Mucosa of descending colon (tissue), 3 donors: ENCODE results near the gene PTPRD. TPM values are rescaled to one million over a fixed set of nuclear protein-coding genes. Genes with fewer than 3 reads are reported as not detected.
"Not testable (repeated sequence)": the region's sequence is repeated elsewhere in the genome, so short reads cannot be mapped to it uniquely, and the experiment has no call there.

Experiments used
- ATAC-seq: fragments of 200-7000 bp; cut with Tn5 transposase; one replicate; pipeline ENCODE4 v1.9.1; 2020; ENCODE audit warnings: mild to moderate bottlenecking, moderate library complexity
- DNase-seq, 3 donors: peaks; one replicate each; pipeline ENCODE4 v3.0.0-alpha.2; 2020
- H3K36me3 ChIP-seq: fragments of 200-600 bp; one replicate; pipeline ENCODE4 v1.8.0; 2021; ENCODE audit warnings: low read depth, mild to moderate bottlenecking
- H3K4me1 ChIP-seq: fragments of 200-600 bp; one replicate; pipeline ENCODE4 v1.8.0; 2021; ENCODE audit warnings: low read depth, mild to moderate bottlenecking
- H3K4me3 ChIP-seq: fragments of 200-600 bp; one replicate; pipeline ENCODE4 v1.8.0; 2021; ENCODE audit warnings: mild to moderate bottlenecking
- H3K9me3 ChIP-seq: fragments of 200-600 bp; one replicate; pipeline ENCODE4 v1.8.0; 2021; ENCODE audit warnings: mild to moderate bottlenecking
- intact Hi-C, 2 donors: fragments of 100-400 bp; cut with DNase I in 1 of 2; cut with micrococcal nuclease in 1 of 2; formaldehyde crosslinking; loops; one replicate each; pipeline versions ENCODE4 v1.11.0 to v1.11.1; 2022; cut with DNase I, micrococcal nuclease
- total RNA-seq, 3 donors: library from RNA; stranded (reverse); fragmentation: NEBNext Ultra II Directional in 2 of 3; extraction: Animal tissue kit (Norgen Biotek cat#: 25700) in 2 of 3; gene quantifications; one replicate each; pipeline versions ENCODE4 v1.2.1 to v1.2.4, GENCODE V29; 2021 to 2023
- TF ChIP-seq, protein P1 (sequence below): fragments of 200-600 bp; IDR thresholded peaks from one replicate; pipeline ENCODE4 v1.8.0; 2022; ENCODE audit warnings: antibody characterized with exemption, mild to moderate bottlenecking
- donor health status: DM: no; HTN: no; CAD: no; lungs with moderate emphysema.
- donor health status: DM: no; HTN: no; CAD: no.
- donor health status: DM: no; HTN: yes; CAD: no.

Gene PTPRD
- total RNA-seq, 3 donors from 2014 or later = 52.7 to 128 (median 113) TPM

DNA sequence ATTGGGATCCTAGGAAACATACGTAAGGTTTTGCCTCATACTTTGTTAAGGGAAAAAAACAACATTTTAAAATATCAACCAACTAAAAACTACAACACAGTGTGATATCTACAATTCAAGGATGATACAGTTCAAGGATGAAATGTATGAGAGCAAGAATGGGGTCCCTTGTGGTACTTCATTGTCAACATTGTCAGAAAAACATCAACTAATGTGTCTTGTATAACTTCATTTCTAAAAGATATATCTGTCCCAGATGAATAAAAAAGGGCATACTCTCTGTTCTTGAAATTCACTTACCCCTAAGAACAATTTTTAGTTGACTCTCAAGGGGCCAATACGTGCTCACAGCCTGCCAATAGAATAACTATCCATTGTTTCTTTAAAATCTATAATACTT lies 1250.5 kb downstream of the PTPRD start:
- intact Hi-C loops = no loop called here
- Histone ChIP-seq H3K9me3 (no peaks in the 10 kb centered on the region), H3K4me1 (no peaks in the 10 kb centered on the region), H3K36me3 (no peaks in the 10 kb centered on the region), H3K4me3 (no peak overlapping the region)
- TF ChIP-seq, protein P1, sequence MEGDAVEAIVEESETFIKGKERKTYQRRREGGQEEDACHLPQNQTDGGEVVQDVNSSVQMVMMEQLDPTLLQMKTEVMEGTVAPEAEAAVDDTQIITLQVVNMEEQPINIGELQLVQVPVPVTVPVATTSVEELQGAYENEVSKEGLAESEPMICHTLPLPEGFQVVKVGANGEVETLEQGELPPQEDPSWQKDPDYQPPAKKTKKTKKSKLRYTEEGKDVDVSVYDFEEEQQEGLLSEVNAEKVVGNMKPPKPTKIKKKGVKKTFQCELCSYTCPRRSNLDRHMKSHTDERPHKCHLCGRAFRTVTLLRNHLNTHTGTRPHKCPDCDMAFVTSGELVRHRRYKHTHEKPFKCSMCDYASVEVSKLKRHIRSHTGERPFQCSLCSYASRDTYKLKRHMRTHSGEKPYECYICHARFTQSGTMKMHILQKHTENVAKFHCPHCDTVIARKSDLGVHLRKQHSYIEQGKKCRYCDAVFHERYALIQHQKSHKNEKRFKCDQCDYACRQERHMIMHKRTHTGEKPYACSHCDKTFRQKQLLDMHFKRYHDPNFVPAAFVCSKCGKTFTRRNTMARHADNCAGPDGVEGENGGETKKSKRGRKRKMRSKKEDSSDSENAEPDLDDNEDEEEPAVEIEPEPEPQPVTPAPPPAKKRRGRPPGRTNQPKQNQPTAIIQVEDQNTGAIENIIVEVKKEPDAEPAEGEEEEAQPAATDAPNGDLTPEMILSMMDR = no peak
- no peak for ATAC-seq
- no peak for DNase-seq

DNA sequence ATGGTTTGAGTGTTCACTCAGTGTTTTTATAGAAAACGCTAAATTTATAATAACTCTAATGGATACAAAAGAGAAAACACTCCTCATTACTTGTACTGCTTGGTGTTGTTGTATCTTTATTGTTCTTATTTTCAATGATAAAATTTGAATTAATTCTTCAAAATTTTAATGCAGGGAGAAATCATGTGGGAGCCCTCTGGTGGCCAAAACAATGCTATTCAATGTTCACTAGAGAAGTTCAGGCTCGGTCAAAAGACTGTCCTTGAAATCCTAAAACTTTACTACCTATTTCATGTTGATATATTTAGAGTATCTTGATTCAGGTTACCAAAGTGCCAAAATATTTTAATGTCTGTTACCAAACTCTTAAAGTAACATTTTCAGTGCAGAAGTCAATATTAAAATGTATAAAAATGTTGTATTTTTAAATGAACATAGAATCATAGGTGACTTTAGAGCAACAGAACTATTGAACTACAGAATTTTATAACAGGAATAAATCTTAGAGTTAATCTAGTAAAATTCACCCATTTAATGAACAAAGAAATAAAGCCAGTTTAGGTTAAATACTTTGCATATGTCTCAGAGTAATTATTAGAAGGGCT lies 1259.8 kb downstream of the PTPRD start:
- no peaks in the 10 kb centered on the region for H3K36me3 ChIP-seq
- H3K9me3 ChIP-seq = no peaks in the 10 kb centered on the region
- DNase-seq (peak in 1 of 3 donors; percentile 36), ATAC-seq (no peak)
- intact Hi-C loops = no loop called here
- TF ChIP-seq, protein P1 = no peak
- no peaks in the 10 kb centered on the region for H3K4me1 ChIP-seq
- no peak overlapping the region for H3K4me3 ChIP-seq

DNA sequence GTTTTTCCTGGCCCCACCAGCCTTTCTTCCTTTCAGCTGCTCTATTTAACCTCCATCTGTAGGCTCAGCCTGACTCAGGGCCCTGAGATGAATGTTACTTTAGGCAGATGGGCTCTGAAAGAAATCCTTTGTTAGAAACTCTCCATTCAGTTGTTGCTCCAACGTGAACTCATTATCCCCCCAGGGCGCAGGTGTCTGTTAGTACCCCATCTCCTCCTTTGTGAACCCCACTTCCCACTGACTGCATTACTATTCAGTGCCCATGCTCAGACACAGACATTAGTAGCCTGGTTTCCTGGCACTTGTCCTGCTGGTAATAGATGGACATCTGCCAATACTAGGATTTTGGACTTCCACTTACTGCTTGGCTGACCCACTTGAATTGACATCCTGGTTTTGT lies 1271.6 kb downstream of the PTPRD start:
- Histone ChIP-seq H3K4me1 (no peaks in the 10 kb centered on the region), H3K36me3 (no peaks in the 10 kb centered on the region), H3K4me3 (no peak overlapping the region), H3K9me3 (no peaks in the 10 kb centered on the region)
- intact Hi-C loops = no loop called here
- ATAC-seq (no peak), DNase-seq (no peak)
- TF ChIP-seq, protein P1 = no peak

DNA sequence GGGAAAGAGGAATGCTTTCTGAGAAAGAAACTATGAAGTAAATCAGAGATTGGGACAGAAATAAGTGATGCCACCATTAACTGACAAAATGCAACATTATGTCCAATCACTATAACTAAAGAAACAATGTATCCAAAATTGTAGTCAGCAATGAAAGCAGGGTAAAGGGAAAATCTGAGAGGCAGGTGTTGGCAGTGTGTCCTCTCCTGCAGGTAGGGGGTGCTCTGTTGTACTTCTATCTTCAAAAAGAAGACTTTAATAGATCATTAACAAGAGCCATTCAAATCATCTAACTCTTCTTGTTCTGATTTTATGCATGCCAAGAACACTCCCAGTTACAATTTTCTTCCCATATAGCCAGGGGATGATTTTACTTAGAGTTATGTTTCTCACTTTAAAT lies 1275.7 kb downstream of the PTPRD start:
- intact Hi-C loops = no loop called here
- no peak overlapping the region for H3K4me3 ChIP-seq
- no peaks in the 10 kb centered on the region for H3K36me3 ChIP-seq
- no peaks in the 10 kb centered on the region for H3K9me3 ChIP-seq
- ATAC-seq (no peak), DNase-seq (no peak)
- TF ChIP-seq, protein P1 = no peak
- H3K4me1 ChIP-seq = no peaks in the 10 kb centered on the region

DNA sequence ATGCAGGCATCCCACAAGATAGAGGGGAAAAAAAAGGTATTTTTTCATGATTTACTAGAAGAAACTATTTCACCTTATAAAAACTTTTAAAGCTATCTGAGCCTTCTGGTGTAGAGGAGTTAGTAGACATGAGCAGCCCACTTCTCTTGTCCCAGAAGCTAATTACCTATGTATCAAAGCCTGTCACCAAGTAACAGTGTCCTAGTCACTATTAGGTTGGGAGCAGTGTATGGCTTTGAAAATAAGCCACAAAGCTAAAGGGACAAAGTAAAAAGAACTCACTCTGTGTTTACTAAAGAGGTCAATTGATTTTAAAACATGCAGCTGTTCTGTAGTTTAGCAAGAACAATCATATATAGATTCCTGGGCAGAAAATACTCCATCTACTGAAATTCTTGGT lies 1286.1 kb downstream of the PTPRD start:
- intact Hi-C loops = no loop called here
- no peak for ATAC-seq
- TF ChIP-seq, protein P1 = no peak

DNA sequence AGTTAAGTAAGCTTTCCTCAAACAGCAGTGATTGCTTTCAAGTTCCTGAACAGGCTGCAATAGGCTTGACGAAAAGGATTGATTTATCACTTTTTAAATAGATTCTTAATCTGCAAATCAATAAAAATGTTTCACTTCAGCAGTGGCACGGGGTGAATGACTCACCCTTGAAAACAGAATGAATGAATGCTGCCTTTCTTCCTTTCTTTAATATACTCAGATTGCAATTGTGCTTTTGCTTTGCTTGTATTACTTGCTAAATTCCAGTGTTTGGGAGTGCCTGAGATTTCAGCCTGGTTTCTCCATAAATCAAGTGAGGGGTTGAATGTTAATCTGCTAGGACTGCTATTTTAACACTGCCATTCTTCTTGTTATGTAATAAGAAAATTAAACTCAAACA lies 1293.8 kb downstream of the PTPRD start:
- DNase-seq = no peak
- TF ChIP-seq, protein P1 = no peak
- H3K9me3 ChIP-seq = no peaks in the 10 kb centered on the region
- no peaks in the 10 kb centered on the region for H3K36me3 ChIP-seq
- no peaks in the 10 kb centered on the region for H3K4me1 ChIP-seq
- intact Hi-C loops = no loop called here
- no peak for ATAC-seq
- H3K4me3 ChIP-seq = no peak overlapping the region

More for the DNA sequence above, 1286.1 kb downstream of the PTPRD start:
- Histone ChIP-seq H3K4me1 (no peaks in the 10 kb centered on the region), H3K4me3 (no peak overlapping the region), H3K36me3 (no peaks in the 10 kb centered on the region), H3K9me3 (no peaks in the 10 kb centered on the region)
- DNase-seq = no peak

DNA sequence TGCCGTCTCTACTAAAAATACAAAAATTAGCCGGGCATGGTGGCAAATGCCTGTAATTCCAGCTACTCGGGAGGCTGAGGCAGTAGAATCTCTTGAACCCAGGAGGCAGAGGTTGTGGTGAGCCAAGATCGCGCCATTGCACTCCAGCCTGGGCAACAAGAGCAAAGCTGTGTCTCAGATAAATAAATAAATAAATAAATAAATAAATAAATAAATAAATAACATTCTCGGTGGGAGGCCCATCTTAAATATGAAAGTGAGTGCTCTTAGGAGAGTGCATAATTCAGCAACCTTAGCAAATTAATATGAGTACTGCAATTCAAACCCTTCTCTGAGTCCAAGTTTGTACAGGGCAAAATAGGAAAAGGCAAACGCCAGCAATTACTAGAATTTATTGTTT lies 1302.1 kb downstream of the PTPRD start:
- ATAC-seq, H3K9me3 ChIP-seq, DNase-seq, H3K36me3 ChIP-seq, H3K4me3 ChIP-seq, intact Hi-C loops, H3K4me1 ChIP-seq: not testable (repeated sequence)
